ENCODE results near the gene FILIP1. TPM values are rescaled to one million over a fixed set of nuclear protein-coding genes. Genes with fewer than 3 reads are reported as not detected.

The FILIP1 gene
- total and polyA plus RNA-seq, 2 of the 8 experiments (the other 6 are each of a cell fraction or from before 2014, with no cell fraction given) = 2.4 to 5.7 TPM

GRCh38 chr6:75315978-75316377, 177.6 kb downstream of the FILIP1 start:
- no peak overlapping the region for H4K8ac ChIP-seq (ENCODE audit: extremely low read depth, insufficient read depth, low read length)
- H3K56ac ChIP-seq (replicated peaks; ENCODE audit: insufficient read length, low read depth, low read length) = no peak overlapping the region

More at GRCh38 chr6:75315978-75316377, 177.6 kb downstream of the FILIP1 start:
- no peaks in the 10 kb centered on the region for H3K23me2 ChIP-seq (ENCODE audit: low read depth, low read length)
- DNase-seq (ENCODE audit: low read depth in 1 of 2, low spot score in 2 of 2) (no peak), FAIRE-seq (no peak)
- H3K9me3 ChIP-seq (ENCODE audit: insufficient read depth in 2 of 2, low read depth in 1 of 2, low read length in 1 of 2) = no peaks in the 10 kb centered on the region
- no peaks in the 10 kb centered on the region for H4K20me1 ChIP-seq (replicated peaks in 1 of 2; ENCODE audit: control insufficient read depth in 1 of 2, insufficient read depth in 2 of 2, low read length in 2 of 2)
- H2AK5ac ChIP-seq (ENCODE audit: low read depth, low read length) = no peak overlapping the region
- H3K4me2 ChIP-seq (ENCODE audit: insufficient read depth in 1 of 2, low read depth in 2 of 2, low read length in 2 of 2) = no peak overlapping the region
- H3K9ac ChIP-seq (replicated peaks in 1 of 4; ENCODE audit: extremely low read depth in 1 of 4, low read depth in 3 of 4, low read length in 3 of 4) = no peak overlapping the region
- no peaks in the 10 kb centered on the region for H3K79me1 ChIP-seq (ENCODE audit: low read depth, low read length)
- no peak overlapping the region for H2BK120ac ChIP-seq (replicated peaks; ENCODE audit: low read depth, low read length)
- H2BK15ac ChIP-seq (ENCODE audit: low read length) = no peak overlapping the region
- no peaks in the 10 kb centered on the region for H3K27me3 ChIP-seq (replicated peaks in 1 of 4; ENCODE audit: control insufficient read depth in 3 of 4, extremely low read depth in 1 of 4, insufficient read depth in 3 of 4, low read length in 3 of 4)
- H2AFZ ChIP-seq (ENCODE audit: low read length) = no peak overlapping the region
- H3K4me3 ChIP-seq (ENCODE audit: extremely low read depth in 1 of 4, insufficient read depth in 2 of 4, low read depth in 3 of 4, low read length in 4 of 4) = no peak overlapping the region
- H3K18ac ChIP-seq (ENCODE audit: extremely low read depth, low read length) = no peak overlapping the region
- TF ChIP-seq PHF8 (conservative IDR thresholded peaks at IDR 0.05; ENCODE audit: low read depth, low read length) (no peak), TBP (IDR thresholded peaks at IDR 0.05; ENCODE audit: low read depth, low read length) (no peak), POLR2A (IDR thresholded peaks at IDR 0.05; ENCODE audit: control extremely low read depth in 1 of 2, low read depth in 2 of 2, low read length in 2 of 2) (no peak)
- no peak overlapping the region for H3K23ac ChIP-seq (ENCODE audit: insufficient read length)
- no peak overlapping the region for H2BK5ac ChIP-seq (ENCODE audit: low read depth, low read length)
- H4K5ac ChIP-seq (ENCODE audit: insufficient read length, low read depth, low read length) = no peak overlapping the region
- no peak overlapping the region for H3K14ac ChIP-seq (ENCODE audit: insufficient read length)
- no peak overlapping the region for H4K91ac ChIP-seq (replicated peaks; ENCODE audit: insufficient read length, low read length)
- no peak overlapping the region for H2BK20ac ChIP-seq (ENCODE audit: low read length)
- H3K4me1 ChIP-seq (replicated peaks in 1 of 4; ENCODE audit: control insufficient read depth in 3 of 4, insufficient read depth in 4 of 4, low read length in 3 of 4) = peaks cover 0 to 4% (median 1%) of the 10 kb centered on the region in 4 experiments; a peak in 3 of 7 replicates
- peaks cover 0 to 7% (median 0%) of the 10 kb centered on the region in 4 experiments; a peak in 2 of 8 replicates for H3K36me3 ChIP-seq (ENCODE audit: control insufficient read depth in 2 of 4, insufficient read depth in 4 of 4, low read length in 3 of 4)
- ChIA-PET CTCF (ENCODE audit: partially characterized antibody) (interaction anchor here (0.6 to 2.7 kb wide), 4 partner anchors 15 to 304 kb away, joined by 3 to 12 read pairs (median 4); no protein-coding TSS in a partner anchor), POLR2A (ENCODE audit: partially characterized antibody) (interaction anchor here (1.1 kb wide), 1 partner anchor 11 kb away, joined by 4 read pairs; no protein-coding TSS in a partner anchor)
- no peak overlapping the region for H3K27ac ChIP-seq (ENCODE audit: low read depth, low read length)
- H3K79me2 ChIP-seq (ENCODE audit: control insufficient read depth in 1 of 2, insufficient read depth in 2 of 2, low read length in 2 of 2) = no peaks in the 10 kb centered on the region
- H3K4ac ChIP-seq (replicated peaks; ENCODE audit: insufficient read length, low read depth, low read length) = no peak overlapping the region
- H2BK12ac ChIP-seq (ENCODE audit: low read depth, low read length) = no peak overlapping the region

Measured in H1 (cell line).